ENCODE results near the gene NKAIN4.

DNA sequence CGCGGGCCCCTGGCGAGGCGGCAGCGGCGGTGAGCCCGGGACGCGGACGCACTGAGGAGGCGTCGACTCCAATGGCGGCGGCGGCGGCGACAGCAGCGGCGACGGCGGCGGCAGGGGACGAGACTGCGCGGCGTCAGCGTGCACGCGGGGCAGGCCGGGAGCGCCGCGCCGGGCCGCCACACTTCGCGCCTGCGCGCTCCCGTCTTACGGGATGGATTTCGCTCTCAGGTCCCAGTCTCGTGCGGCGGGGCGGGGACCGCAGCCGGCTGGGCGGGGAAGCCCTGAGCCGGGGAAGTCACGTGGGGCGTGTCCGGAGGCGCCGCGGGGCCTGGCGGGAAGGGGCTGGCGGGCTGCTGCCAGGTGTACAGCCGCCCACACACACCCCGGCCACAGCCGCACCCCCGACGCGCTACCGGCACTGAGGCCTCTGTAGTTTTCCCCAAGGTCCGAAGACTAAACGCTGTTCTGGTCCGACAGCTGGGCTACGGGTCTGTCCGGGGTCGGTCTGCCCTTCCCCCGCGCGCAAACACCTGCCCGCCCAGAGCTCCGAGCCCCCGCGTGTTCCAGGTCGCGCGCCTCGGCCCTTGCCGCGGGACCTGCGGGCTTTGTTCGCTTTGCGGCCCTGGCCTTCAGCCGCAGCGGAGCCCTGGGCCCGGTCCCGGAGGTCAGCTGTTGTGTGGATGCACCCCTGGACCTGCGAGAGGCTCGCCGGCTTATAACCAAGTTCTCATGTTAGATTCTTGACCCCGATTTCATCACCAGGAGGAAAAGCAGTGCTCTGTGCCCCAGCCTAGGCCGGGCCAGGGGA lies 38.0 kb downstream of the NKAIN4 start, which contains the start of gene YTHDF1:
- TF ChIP-seq, protein P1, sequence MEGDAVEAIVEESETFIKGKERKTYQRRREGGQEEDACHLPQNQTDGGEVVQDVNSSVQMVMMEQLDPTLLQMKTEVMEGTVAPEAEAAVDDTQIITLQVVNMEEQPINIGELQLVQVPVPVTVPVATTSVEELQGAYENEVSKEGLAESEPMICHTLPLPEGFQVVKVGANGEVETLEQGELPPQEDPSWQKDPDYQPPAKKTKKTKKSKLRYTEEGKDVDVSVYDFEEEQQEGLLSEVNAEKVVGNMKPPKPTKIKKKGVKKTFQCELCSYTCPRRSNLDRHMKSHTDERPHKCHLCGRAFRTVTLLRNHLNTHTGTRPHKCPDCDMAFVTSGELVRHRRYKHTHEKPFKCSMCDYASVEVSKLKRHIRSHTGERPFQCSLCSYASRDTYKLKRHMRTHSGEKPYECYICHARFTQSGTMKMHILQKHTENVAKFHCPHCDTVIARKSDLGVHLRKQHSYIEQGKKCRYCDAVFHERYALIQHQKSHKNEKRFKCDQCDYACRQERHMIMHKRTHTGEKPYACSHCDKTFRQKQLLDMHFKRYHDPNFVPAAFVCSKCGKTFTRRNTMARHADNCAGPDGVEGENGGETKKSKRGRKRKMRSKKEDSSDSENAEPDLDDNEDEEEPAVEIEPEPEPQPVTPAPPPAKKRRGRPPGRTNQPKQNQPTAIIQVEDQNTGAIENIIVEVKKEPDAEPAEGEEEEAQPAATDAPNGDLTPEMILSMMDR (conservative IDR thresholded peaks at IDR 0.05), result no peak
- peak; percentile 69; the same call in 1 of the 2 replicates for TF ChIP-seq ZFX (IDR thresholded peaks at IDR 0.05)

Measured in C4-2B (cell line).